BLaER1 treated with 17β-estradiol and CSF1 and Interleukin-3, amounts not matched to agents 10 nM and 100 nM (cell line): ENCODE results near the gene GPRC5D.

Source experiments
- H3K27ac ChIP-seq, 11 experiments: shearing (Covaris generic); formaldehyde crosslinking; 2 replicates each; pipeline ENCODE4 v1.8.1; 2022
- H3K27me3 ChIP-seq, 11 experiments: shearing (Covaris generic); formaldehyde crosslinking; 2 replicates each; pipeline ENCODE4 v1.8.1; 2022
- H3K36me3 ChIP-seq, 11 experiments: shearing (Covaris generic); formaldehyde crosslinking; 2 replicates each; pipeline ENCODE4 v1.8.1; 2022
- H3K4me1 ChIP-seq, 10 experiments: shearing (Covaris generic); formaldehyde crosslinking; 2 replicates each; pipeline ENCODE4 v1.8.1; 2022
- H3K4me2 ChIP-seq, 11 experiments: shearing (Covaris generic); formaldehyde crosslinking; 2 replicates each; pipeline ENCODE4 v1.8.1; 2022
- H3K4me3 ChIP-seq, 10 experiments: shearing (Covaris generic); formaldehyde crosslinking; 2 replicates each; pipeline ENCODE4 v1.8.1; 2022
- H3K9ac ChIP-seq, 11 experiments: shearing (Covaris generic); formaldehyde crosslinking; 2 replicates each; pipeline ENCODE4 v1.8.1; 2022
- H3K9me3 ChIP-seq, 11 experiments: shearing (Covaris generic); formaldehyde crosslinking; replicated peaks in 1 of 11; 2 replicates each; pipeline ENCODE4 v1.8.1; 2022
- H4K20me1 ChIP-seq, 11 experiments: shearing (Covaris generic); formaldehyde crosslinking; 2 replicates each; pipeline ENCODE4 v1.8.1; 2022
- Cebpa-rat ChIP-seq, 11 experiments: shearing (Covaris generic); IDR thresholded peaks; 2 replicates each; pipeline ENCODE4 v1.8.1; 2022

GPRC5D gene

GRCh38 chr12:12947902-12948301, 4.1 kb downstream of the GPRC5D start:
- no peaks in the 10 kb centered on the region for H3K27me3 ChIP-seq
- no peaks in the 10 kb centered on the region for H3K4me1 ChIP-seq
- H3K36me3 ChIP-seq, result no peaks in the 10 kb centered on the region
- no peak overlapping the region for H3K4me3 ChIP-seq
- H3K9ac ChIP-seq, result no peak overlapping the region
- no peaks in the 10 kb centered on the region for H4K20me1 ChIP-seq
- TF ChIP-seq Cebpa-rat (IDR thresholded peaks at IDR 0.05), result no peak
- no peak overlapping the region for H3K27ac ChIP-seq
- H3K4me2 ChIP-seq, result no peak overlapping the region
- no peaks in the 10 kb centered on the region for H3K9me3 ChIP-seq

- no peak overlapping the region for H3K4me3 ChIP-seq
- H3K9me3 ChIP-seq, result no peaks in the 10 kb centered on the region
- no peaks in the 10 kb centered on the region for H4K20me1 ChIP-seq
- no peaks in the 10 kb centered on the region for H3K4me1 ChIP-seq
- H3K27me3 ChIP-seq, result no peaks in the 10 kb centered on the region
- no peak overlapping the region for H3K9ac ChIP-seq
- TF ChIP-seq Cebpa-rat (IDR thresholded peaks at IDR 0.05), result no peak
- no peak overlapping the region for H3K27ac ChIP-seq
- H3K36me3 ChIP-seq, result no peaks in the 10 kb centered on the region
- no peak overlapping the region for H3K4me2 ChIP-seq
These were observed 5.1 kb downstream of the GPRC5D start for GRCh38 chr12:12946686-12947355.

- H3K9ac ChIP-seq, result no peak overlapping the region
- H3K27ac ChIP-seq, result no peak overlapping the region
- H3K4me2 ChIP-seq, result no peak overlapping the region
- H3K4me3 ChIP-seq, result no peak overlapping the region
- no peaks in the 10 kb centered on the region for H4K20me1 ChIP-seq
- H3K4me1 ChIP-seq, result no peaks in the 10 kb centered on the region
- no peaks in the 10 kb centered on the region for H3K9me3 ChIP-seq
- TF ChIP-seq Cebpa-rat (IDR thresholded peaks at IDR 0.05), result no peak
- H3K36me3 ChIP-seq, result no peaks in the 10 kb centered on the region
- H3K27me3 ChIP-seq, result no peaks in the 10 kb centered on the region
These were observed 6.4 kb downstream of the GPRC5D start for GRCh38 chr12:12945591-12945990.

- no peaks in the 10 kb centered on the region for H3K9me3 ChIP-seq
These were observed 8.2 kb downstream of the GPRC5D start for GRCh38 chr12:12943586-12944260.

DNA sequence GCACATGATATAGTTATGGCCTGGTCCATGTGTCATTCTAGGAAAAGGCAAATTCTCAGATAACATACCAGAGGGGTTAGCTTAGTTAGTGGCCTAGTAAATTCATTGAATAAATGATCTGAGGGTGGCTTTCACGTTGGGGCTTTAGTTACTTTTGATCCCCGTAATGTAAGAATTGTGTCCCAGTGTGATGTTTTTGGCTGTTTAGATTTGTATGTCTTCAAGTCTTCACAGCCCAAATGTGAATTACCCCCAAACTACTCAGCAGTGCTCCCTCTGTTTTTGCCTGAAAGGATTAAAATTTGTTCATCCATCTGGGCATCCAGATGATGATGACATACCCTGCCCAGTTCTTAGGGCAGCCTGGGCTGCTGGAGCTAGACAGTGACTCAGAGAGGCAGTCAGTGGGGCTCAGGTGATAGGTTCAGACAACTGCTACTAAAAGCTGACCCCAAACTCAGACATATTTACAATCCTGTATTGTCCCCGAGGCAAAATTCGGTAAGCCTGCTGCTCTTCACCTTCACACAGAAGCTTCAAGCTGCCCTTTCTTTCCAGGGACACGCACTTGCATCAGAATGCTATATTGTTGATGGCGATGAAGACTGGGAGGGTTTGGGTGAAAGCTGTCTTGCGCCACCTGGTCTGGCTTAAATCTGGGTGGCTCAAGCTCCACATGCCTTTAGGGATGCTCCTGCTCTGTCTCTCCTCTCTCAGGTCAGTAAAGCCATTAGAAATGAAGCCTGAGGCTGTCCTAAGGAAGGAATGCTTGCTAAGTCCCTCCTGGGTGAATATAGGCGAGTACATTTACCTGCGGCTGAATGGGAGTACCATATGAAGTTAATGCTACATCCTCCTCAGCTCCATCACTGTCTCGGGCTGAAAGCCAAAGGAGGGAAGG, 10.3 kb downstream of the GPRC5D start:
- H4K20me1 ChIP-seq, result no peaks in the 10 kb centered on the region
- no peaks in the 10 kb centered on the region for H3K36me3 ChIP-seq
- TF ChIP-seq Cebpa-rat (IDR thresholded peaks at IDR 0.05), result no peak
- no peaks in the 10 kb centered on the region for H3K27me3 ChIP-seq
- no peaks in the 10 kb centered on the region for H3K9me3 ChIP-seq
- H3K4me2 ChIP-seq, result no peak overlapping the region
- H3K4me1 ChIP-seq, result no peaks in the 10 kb centered on the region
- H3K27ac ChIP-seq, result no peak overlapping the region
- H3K4me3 ChIP-seq, result no peak overlapping the region
- H3K9ac ChIP-seq, result no peak overlapping the region

More at GRCh38 chr12:12943586-12944260, 8.2 kb downstream of the GPRC5D start:
- no peak overlapping the region for H3K4me3 ChIP-seq
- no peaks in the 10 kb centered on the region for H3K4me1 ChIP-seq
- no peak overlapping the region for H3K27ac ChIP-seq
- no peak for TF ChIP-seq Cebpa-rat (IDR thresholded peaks at IDR 0.05)
- H4K20me1 ChIP-seq, result no peaks in the 10 kb centered on the region
- no peak overlapping the region for H3K9ac ChIP-seq
- no peaks in the 10 kb centered on the region for H3K36me3 ChIP-seq
- H3K27me3 ChIP-seq, result no peaks in the 10 kb centered on the region
- H3K4me2 ChIP-seq, result no peak overlapping the region

GRCh38 chr12:12939888-12940287, 12.1 kb downstream of the GPRC5D start:
- Histone ChIP-seq H3K36me3 (no peaks in the 10 kb centered on the region), H4K20me1 (no peaks in the 10 kb centered on the region), H3K27me3 (no peaks in the 10 kb centered on the region), H3K4me2 (no peak overlapping the region), H3K4me1 (no peaks in the 10 kb centered on the region), H3K9me3 (no peaks in the 10 kb centered on the region), H3K9ac (no peak overlapping the region), H3K4me3 (no peak overlapping the region), H3K27ac (no peak overlapping the region)
- no peak for TF ChIP-seq Cebpa-rat (IDR thresholded peaks at IDR 0.05)

DNA sequence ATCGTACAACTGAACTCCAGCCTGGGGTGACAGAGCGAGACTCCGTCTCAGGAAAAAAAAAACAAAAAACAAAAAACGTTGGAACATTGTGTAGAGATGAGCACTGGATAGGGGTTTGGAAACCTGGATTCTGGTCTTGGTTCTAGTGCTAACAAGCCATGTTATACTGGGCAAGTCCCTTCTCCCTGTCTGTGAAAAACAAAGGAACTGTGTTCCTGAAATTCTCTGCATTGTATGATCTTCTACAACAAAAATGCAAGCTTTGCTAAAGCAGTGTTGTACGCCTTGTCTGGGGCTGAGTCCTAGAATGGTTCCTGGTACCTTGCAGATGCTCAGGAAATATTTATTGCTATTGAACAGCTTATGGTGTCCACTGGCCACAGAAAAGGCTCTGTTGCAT, 13.4 kb downstream of the GPRC5D start:
- Histone ChIP-seq H3K4me2 (no peak overlapping the region), H3K4me3 (no peak overlapping the region), H3K9me3 (no peaks in the 10 kb centered on the region), H3K9ac (no peak overlapping the region), H3K4me1 (no peaks in the 10 kb centered on the region), H4K20me1 (no peaks in the 10 kb centered on the region), H3K27ac (no peak overlapping the region), H3K27me3 (no peaks in the 10 kb centered on the region), H3K36me3 (no peaks in the 10 kb centered on the region)
- TF ChIP-seq Cebpa-rat (IDR thresholded peaks at IDR 0.05), result no peak

DNA sequence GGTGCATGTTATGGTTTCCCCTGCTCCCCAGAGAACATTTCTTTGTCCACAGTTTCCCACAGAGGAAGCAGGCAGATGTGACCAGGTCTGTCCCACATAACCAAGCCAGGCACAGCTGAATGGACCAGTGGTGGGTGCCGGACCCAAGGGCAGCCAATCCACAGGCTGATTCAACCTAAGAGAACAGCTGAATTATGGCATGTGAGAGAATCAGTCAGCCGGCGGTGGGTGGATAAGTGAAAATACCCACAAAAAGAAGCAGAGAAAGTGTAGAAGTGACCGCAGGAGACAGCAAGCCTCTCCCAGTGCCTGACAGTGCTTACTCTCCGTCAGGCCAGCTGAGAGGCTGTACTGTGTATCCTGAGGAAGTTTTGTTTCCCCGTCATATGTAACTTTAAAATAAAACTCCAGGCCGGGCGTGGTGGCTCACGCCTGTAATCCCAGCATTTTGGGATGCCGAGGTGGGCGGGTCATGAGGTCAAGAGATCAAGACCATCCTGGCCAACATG, 14.9 kb downstream of the GPRC5D start:
- Histone ChIP-seq H3K4me3 (no peak overlapping the region), H3K9ac (no peak overlapping the region), H4K20me1 (no peaks in the 10 kb centered on the region), H3K27ac (no peak overlapping the region), H3K4me2 (no peak overlapping the region), H3K27me3 (no peaks in the 10 kb centered on the region), H3K36me3 (no peaks in the 10 kb centered on the region), H3K4me1 (no peaks in the 10 kb centered on the region), H3K9me3 (no peaks in the 10 kb centered on the region)
- TF ChIP-seq Cebpa-rat (IDR thresholded peaks at IDR 0.05), result no peak

- no peak overlapping the region for H3K9ac ChIP-seq
- H4K20me1 ChIP-seq, result no peaks in the 10 kb centered on the region
- peaks cover 0 to 5% (median 0%) of the 10 kb centered on the region in 10 experiments; a peak in 2 of 20 replicates for H3K4me1 ChIP-seq
- no peak overlapping the region for H3K4me3 ChIP-seq
- H3K9me3 ChIP-seq, result no peaks in the 10 kb centered on the region
- H3K27ac ChIP-seq, result no peak overlapping the region
- H3K4me2 ChIP-seq, result no peak overlapping the region
- TF ChIP-seq Cebpa-rat (IDR thresholded peaks at IDR 0.05), result no peak
- H3K27me3 ChIP-seq, result no peaks in the 10 kb centered on the region
- no peaks in the 10 kb centered on the region for H3K36me3 ChIP-seq
These were observed 17.4 kb downstream of the GPRC5D start for GRCh38 chr12:12934556-12934955.
